T-helper 1 cell treated with Interleukin-12 subunit alpha and Interleukin-12 subunit beta and Interleukin-4 antibody, amounts not matched to agents 30 ng/mL and 1 ng/mL, for 36 hours (primary cell): ENCODE results near the gene AK4. TPM values are rescaled to one million over a fixed set of nuclear protein-coding genes. Genes with fewer than 3 reads are reported as not detected.

ENCODE experiments used
- intact Hi-C: fragments of 100-400 bp; cut with micrococcal nuclease; formaldehyde crosslinking; loops from one replicate; pipeline ENCODE4 v1.15.1; 2024
- total RNA-seq: library from RNA; stranded (reverse); gene quantifications from 2 replicates; pipeline ENCODE4 v1.2.3, GENCODE V29; 2022

AK4 gene
- total RNA-seq, 1 donor from 2014 or later, result 56.5 TPM

- intact Hi-C loops, result no loop called here
Observed at GRCh38 chr1:65175171-65176055, 27.4 kb downstream of the AK4 start.

GRCh38 chr1:65176056-65176450 is 28.1 kb downstream of the AK4 start:
- intact Hi-C loops, result no loop called here

GRCh38 chr1:65176591-65176990 is 28.6 kb downstream of the AK4 start:
- intact Hi-C loops, result no loop called here

GRCh38 chr1:65177457-65177856 is 29.5 kb downstream of the AK4 start:
- intact Hi-C loops, result no loop called here

- intact Hi-C loops, result no loop called here
Observed at GRCh38 chr1:65178235-65178634, 30.2 kb downstream of the AK4 start.

- intact Hi-C loops, result no loop called here
Observed at GRCh38 chr1:65179148-65179547, 31.1 kb downstream of the AK4 start.

GRCh38 chr1:65180977-65181376 is 33.0 kb downstream of the AK4 start:
- intact Hi-C loops, result no loop called here

GRCh38 chr1:65182658-65183268 is 34.8 kb downstream of the AK4 start:
- intact Hi-C loops, result no loop called here

GRCh38 chr1:65189576-65190115 is 41.6 kb downstream of the AK4 start:
- intact Hi-C loops, result no loop called here

GRCh38 chr1:65190229-65190628 is 42.2 kb downstream of the AK4 start:
- intact Hi-C loops, result no loop called here

GRCh38 chr1:65193129-65193695 is 45.2 kb downstream of the AK4 start:
- intact Hi-C loops, result no loop called here

- intact Hi-C loops, result no loop called here
Observed at GRCh38 chr1:65195495-65196417, 47.8 kb downstream of the AK4 start.

- intact Hi-C loops, result no loop called here
Observed at GRCh38 chr1:65196926-65197325, 48.9 kb downstream of the AK4 start.

GRCh38 chr1:65197636-65198035 is 49.6 kb downstream of the AK4 start:
- intact Hi-C loops, result no loop called here

- intact Hi-C loops, result no loop called here
Observed at GRCh38 chr1:65198096-65198495, 50.1 kb downstream of the AK4 start.

GRCh38 chr1:65200411-65200810 is 52.4 kb downstream of the AK4 start:
- intact Hi-C loops, result no loop called here

GRCh38 chr1:65206836-65207235 is 58.8 kb downstream of the AK4 start:
- intact Hi-C loops, result loop anchor here (2.0 to 5.0 kb wide), 2 partner anchors 138 to 240 kb away; partner anchors contain the start of gene JAK1

- intact Hi-C loops, result loop anchor here (2.0 to 5.0 kb wide), 2 partner anchors 139 to 240 kb away; partner anchors contain the start of gene JAK1
Observed at GRCh38 chr1:65207317-65207716, 59.3 kb downstream of the AK4 start.

GRCh38 chr1:65208563-65208973 is 60.6 kb downstream of the AK4 start:
- intact Hi-C loops, result loop anchor here (5.0 kb wide), 1 partner anchor 241 kb away; the partner anchor contains the start of gene JAK1

- intact Hi-C loops, result loop anchor here (1.0 to 5.0 kb wide), 3 partner anchors 62 to 242 kb away; partner anchors contain the start of gene JAK1
Observed at GRCh38 chr1:65209005-65209885, 61.2 kb downstream of the AK4 start.
